Measurements from ENCODE around the gene AKAP8. TPM values are rescaled to one million over a fixed set of nuclear protein-coding genes. Genes with fewer than 3 reads are reported as not detected.
"Not testable (repeated sequence)": the region's sequence is repeated elsewhere in the genome, so short reads cannot be mapped to it uniquely, and the experiment has no call there.

The AKAP8 gene
- total RNA-seq = 33.4 TPM

- peak; percentile 96 to 99 (median 98) for DNase-seq (ENCODE audit: low read depth in 2 of 3, low spot score in 2 of 3)
These were observed at the start of gene AKAP8 for GRCh38 chr19:15379083-15379998. TSS of gene AKAP8 (minus strand) at chr19:15379787. CDS start at chr19:15379731, 56 bp downstream.

GRCh38 chr19:15427991-15428471, 48.4 kb upstream of the AKAP8 start:
- no peak for DNase-seq (ENCODE audit: low read depth in 2 of 3, low spot score in 2 of 3)

- DNase-seq (ENCODE audit: low read depth in 2 of 3, low spot score in 2 of 3) = no peak
These were observed 47.7 kb upstream of the AKAP8 start for GRCh38 chr19:15427350-15427700.

DNA sequence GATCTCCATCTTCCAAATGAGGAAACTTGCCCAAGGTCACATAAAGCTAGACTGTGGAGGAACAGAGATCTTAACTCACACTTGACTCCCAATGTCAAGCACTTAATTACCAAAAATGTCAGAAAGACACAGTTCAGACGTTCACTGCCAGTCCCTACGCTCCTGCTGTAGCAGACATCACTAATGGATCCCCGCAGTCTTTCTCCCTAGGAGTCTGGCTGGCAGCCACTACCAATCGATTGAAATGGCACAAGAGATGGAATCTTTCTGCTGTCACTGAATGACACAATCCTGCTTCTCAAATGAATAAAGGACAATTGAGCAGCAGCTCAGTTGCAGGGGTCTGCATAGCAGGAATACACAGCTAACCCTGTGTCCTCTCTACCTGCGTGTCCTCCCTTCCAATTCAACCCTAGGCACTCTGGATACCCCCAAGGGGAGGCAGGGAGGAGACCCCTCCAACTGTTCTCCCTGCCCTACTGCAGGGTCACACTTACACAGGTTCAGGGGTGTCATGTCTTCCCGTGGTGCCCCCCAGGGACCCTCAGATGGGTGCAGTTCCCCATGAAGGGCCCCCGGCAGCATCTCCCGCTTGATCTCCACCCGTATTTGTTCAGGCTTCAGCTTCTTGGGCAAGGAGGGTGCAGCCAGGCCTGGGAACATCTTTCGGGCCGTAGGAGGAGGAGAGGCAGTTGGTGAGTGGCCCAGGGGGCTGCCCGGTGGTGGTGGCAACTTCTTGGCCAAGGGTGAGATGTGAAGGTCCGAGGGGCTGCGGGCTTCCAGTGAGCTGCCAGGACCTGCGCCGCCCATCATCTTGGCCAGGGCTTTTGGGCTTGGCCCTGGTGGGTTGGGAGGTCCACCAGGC, 47.1 kb upstream of the AKAP8 start:
- DNase-seq (ENCODE audit: low read depth in 2 of 3, low spot score in 2 of 3) = no peak

- no peak for DNase-seq (ENCODE audit: low read depth in 2 of 3, low spot score in 2 of 3)
These were observed 45.8 kb upstream of the AKAP8 start for GRCh38 chr19:15425321-15425950.

GRCh38 chr19:15424692-15425272, 45.2 kb upstream of the AKAP8 start:
- DNase-seq (ENCODE audit: low read depth in 2 of 3, low spot score in 2 of 3) = no peak

DNA sequence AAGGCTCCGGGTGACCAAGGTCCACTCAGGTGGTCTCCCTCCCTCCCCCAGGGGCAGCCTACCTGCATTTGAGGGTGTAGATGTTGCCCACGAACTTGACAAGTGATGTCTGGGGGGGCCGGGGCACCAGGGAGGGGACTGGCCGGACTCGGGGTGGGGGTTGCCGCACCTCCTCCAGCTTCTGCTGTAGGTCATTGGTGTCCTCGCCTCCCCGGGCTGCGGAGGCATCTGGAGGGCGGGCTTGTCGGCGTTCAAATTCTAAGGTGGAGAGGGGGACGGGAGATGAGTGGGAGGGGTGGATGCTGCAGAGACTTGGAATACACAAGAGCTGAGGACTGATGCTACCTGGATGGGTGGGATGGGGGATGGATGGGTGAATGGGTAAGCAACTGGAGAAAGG, 44.5 kb upstream of the AKAP8 start:
- no peak for DNase-seq (ENCODE audit: low read depth in 2 of 3, low spot score in 2 of 3)

GRCh38 chr19:15423130-15423529, 43.5 kb upstream of the AKAP8 start:
- DNase-seq (ENCODE audit: low read depth in 2 of 3, low spot score in 2 of 3) = no peak

GRCh38 chr19:15422296-15423075, 42.9 kb upstream of the AKAP8 start:
- DNase-seq (ENCODE audit: low read depth in 2 of 3, low spot score in 2 of 3) = no peak

GRCh38 chr19:15421721-15422260, 42.2 kb upstream of the AKAP8 start:
- no peak for DNase-seq (ENCODE audit: low read depth in 2 of 3, low spot score in 2 of 3)

GRCh38 chr19:15421136-15421695, 41.6 kb upstream of the AKAP8 start:
- no peak for DNase-seq (ENCODE audit: low read depth in 2 of 3, low spot score in 2 of 3)

DNA sequence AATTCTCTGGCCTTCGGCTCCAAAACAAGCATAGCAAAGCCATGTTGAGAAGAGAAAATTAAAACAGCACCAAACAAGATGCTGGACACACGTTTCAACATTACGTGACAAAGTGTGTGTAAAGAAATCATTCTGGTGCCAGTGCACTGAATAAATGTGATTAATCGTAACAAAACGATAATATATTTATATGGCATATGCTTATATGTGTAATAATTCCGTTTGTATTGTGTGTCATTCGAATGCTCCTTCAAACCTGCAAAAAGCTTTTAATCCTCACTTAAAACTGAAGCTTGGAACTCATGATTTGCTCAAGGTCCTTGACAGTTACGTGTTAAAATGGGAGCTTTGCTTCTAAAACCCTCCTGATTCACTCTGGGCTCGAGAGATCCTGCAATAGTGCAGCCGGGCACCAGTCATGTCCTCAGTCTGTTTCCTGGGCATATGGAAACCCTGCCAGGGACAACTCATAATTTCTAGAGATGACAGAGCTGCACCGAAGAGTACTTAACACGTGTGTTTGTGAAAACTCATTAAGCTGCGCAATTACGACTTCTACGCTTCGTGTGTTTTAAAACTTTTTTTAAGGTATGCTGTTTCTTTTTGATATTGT, 39.9 kb upstream of the AKAP8 start:
- DNase-seq (ENCODE audit: low read depth in 2 of 3, low spot score in 2 of 3) = no peak

GRCh38 chr19:15418579-15419412, 39.2 kb upstream of the AKAP8 start, which contains the start of gene AKAP8L:
TSS of gene AKAP8L (minus strand) at chr19:15418988. CDS start at chr19:15418923, 65 bp downstream.
- DNase-seq (ENCODE audit: low read depth in 2 of 3, low spot score in 2 of 3) = peak; percentile 90 to 100 (median 100)

DNA sequence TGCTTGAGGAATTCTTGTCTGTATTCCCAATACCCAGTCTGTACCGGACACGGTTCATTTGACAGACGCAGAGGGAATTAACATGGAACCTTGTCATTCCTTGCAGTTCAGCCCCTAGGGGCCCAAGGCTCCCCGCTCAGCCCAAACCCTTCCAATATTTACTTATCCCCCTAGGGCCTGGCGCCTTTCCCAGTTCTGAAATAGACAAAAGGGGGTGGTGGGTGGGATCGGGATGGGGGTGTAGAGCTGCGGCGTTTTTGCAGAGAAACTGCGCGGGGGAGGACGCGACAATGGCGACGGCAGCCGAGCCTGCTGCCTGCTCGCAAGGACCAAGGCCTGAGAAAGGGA, 38.6 kb upstream of the AKAP8 start:
- DNase-seq (ENCODE audit: low read depth in 2 of 3, low spot score in 2 of 3) = peak in 2 of 3 donors; percentile 17 to 32

DNA sequence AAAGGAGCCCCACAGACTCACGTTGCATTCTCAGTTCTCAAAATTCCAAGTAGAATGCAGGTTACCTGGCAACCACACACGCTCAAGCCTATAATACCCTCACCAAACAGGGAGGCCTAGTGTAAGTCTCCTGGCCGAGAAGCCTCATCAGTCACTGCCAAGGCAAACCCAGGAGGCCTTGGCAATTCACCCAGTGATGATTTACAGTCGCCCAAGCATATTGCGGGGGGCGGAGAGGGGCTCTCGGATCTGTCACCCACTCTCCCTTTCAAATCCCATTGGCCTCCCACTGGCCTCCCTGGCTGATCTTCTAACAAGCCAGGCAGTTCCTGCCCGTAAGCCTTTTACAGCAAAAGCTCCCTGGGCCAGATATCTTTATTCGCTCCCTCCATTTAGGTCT, 38.1 kb upstream of the AKAP8 start:
- DNase-seq (ENCODE audit: low read depth in 2 of 3, low spot score in 2 of 3) = no peak

DNA sequence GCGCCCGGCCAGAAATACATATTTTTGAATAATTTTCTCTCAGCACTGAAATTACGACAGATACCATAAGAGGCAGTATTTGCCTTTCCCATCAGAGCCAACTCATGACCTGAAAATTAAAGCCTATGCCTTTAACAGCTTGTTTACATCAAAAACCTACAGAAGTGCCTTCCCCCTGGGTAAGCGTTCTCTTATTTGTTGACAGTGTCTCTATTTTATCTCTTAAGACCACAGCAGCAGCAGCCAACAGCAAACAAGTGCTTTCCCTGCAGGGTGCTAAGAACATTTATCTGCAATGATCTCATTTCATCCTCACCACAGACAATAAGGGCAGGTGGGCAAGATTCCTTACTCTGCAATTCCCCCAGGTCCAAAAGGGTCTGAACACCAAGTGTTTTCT, 33.2 kb upstream of the AKAP8 start:
- DNase-seq (ENCODE audit: low read depth in 2 of 3, low spot score in 2 of 3) = no peak

DNA sequence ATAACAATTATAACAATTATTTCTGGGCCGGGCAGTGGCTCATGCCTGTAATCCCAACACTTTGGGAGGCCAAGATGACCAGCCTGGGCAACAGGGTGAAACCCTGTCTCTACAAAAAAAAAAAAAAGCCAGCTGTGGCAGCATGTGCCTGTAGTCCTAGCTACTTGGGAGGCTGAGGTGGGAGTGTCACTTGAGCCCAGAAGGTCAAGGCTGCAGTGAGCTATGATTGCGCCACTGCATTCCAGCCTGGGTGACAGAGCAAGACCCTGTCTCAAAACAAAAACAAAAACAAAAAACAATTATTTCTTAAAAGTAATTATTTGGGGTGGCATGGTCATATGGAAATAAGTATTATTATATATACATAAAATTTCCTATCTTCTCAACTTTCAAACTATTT, 31.8 kb upstream of the AKAP8 start:
- DNase-seq (ENCODE audit: low read depth in 2 of 3, low spot score in 2 of 3) = not testable (repeated sequence)

DNA sequence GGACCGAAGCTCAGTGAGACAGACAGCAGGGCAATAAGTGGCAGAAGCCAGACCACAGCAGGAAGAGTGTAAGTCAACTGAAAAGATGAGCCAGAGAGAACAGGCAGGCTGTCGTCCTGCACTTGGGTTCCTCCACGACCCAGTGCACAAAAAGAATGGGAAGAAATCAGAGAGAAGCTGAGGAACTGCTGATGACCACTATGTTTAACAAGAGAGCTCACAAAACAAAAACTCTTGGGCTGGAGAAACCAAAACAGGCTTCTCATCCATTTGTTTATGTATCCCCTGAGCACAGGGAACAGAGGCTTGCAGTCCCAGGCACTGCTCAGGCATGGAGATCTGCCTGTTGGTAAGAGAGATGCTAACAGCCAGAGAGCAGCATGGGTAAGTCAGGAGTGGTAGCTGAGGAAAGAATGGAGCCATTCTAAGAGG, 25.2 kb upstream of the AKAP8 start:
- DNase-seq (ENCODE audit: low read depth in 2 of 3, low spot score in 2 of 3) = no peak
